Esophagus squamous epithelium (tissue), 4 donors: Measurements from ENCODE around the gene EPB41L5.

Experiments
- POLR2A ChIP-seq, 4 donors: fragments of 450-650 bp; IDR thresholded peaks; one replicate each; pipeline ENCODE4 v1.6.1; 2017; ENCODE audit warnings: antibody characterized with exemption in 4 of 4, mild to moderate bottlenecking in 4 of 4, moderate library complexity in 3 of 4
- TF ChIP-seq, protein P1 (sequence below), 6 experiments: fragments of 450-650 bp in 4 of 6; fragments of 200-600 bp in 2 of 6; sonication (generic) in 2 of 6; IDR thresholded peaks; one replicate each; pipeline ENCODE4 v1.5.1; 2016 to 2019; ENCODE audit warnings: antibody characterized with exemption in 6 of 6, mild to moderate bottlenecking in 4 of 6, moderate library complexity in 4 of 6

GRCh38 chr2:120052597-120052996 lies 39.7 kb downstream of the EPB41L5 start:
- TF ChIP-seq, protein P1, sequence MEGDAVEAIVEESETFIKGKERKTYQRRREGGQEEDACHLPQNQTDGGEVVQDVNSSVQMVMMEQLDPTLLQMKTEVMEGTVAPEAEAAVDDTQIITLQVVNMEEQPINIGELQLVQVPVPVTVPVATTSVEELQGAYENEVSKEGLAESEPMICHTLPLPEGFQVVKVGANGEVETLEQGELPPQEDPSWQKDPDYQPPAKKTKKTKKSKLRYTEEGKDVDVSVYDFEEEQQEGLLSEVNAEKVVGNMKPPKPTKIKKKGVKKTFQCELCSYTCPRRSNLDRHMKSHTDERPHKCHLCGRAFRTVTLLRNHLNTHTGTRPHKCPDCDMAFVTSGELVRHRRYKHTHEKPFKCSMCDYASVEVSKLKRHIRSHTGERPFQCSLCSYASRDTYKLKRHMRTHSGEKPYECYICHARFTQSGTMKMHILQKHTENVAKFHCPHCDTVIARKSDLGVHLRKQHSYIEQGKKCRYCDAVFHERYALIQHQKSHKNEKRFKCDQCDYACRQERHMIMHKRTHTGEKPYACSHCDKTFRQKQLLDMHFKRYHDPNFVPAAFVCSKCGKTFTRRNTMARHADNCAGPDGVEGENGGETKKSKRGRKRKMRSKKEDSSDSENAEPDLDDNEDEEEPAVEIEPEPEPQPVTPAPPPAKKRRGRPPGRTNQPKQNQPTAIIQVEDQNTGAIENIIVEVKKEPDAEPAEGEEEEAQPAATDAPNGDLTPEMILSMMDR (IDR thresholded peaks at IDR 0.05): no peak
- TF ChIP-seq POLR2A (IDR thresholded peaks at IDR 0.05): no peak
